NK-92 treated with Interleukin-12 subunit alpha and Interleukin-12 subunit beta, amount 100 ng/mL, for 24 hours (cell line): ENCODE data around the gene ADGRG1.
"Not testable (repeated sequence)": the region's sequence is repeated elsewhere in the genome, so short reads cannot be mapped to it uniquely, and the experiment has no call there.

Source experiments
- DNase-seq: peaks from one replicate; lab custom pipeline; 2025; lab: John Stamatoyannopoulos, UW

ADGRG1 gene

DNA sequence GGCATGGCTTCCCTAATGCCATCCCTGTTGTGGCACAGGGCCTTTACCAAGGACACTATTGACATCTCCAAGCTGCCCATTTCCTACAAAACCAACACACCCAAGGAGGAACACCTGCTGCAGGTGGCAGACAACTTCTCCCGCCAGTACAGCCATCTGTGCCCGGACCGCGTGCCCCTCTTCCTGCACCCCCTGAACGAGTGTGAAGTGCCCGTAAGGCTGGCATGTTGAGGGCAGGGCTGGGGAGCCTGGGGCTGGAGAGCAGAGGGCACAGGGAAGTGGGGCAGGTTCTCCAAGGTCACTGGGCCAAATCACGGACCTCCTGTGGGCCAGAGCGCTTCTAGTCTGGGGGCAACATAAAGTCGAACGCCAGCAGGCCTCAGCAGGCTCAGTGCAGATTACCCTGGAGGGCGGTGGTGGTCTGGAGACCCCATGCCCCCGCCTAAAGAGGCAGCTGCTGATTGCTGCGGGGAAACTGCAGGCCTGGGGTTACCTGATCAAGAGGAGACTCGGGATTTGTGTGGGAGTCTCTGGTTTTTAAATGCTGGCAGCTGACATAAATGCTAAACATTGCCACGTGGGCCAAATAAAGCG, 70.5 kb downstream of the ADGRG1 start:
- no peak for DNase-seq

DNA sequence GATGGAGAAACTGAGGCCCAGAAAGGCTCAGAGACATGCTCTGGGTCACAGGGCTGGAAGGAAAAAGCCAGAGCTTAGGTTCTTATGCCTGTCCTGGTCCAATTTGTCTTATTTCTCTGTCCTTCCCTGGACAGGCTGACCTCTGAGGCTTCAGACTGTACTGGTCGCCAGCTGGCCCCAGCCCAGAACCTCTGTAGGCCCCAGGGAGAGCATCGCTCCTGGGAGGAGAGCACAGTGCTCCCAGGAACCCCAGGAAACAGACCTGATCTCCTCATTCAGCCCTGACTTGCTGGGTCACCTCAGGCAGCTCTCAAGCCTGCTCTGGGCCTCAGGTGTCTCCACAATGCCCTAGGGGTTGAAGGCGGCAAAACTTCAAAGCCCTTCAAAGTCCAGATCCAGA, 71.1 kb downstream of the ADGRG1 start:
- DNase-seq = no peak

DNA sequence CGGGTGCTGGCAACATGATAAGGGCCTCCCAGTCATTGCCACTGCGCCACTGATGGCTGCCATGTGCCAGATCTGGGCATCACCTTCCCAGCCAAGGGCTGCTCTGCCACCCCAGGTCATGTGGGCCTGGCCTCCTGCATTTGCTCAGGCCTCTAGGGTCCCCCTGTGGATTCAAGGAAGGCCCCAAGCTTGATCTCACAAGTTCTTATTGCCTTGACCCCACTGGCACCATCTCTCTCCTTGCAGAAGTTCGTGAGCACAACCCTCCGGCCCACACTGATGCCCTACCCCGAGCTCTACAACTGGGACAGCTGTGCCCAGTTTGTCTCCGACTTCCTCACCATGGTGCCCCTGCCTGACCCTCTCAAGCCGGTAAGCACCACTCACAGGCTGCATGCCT, 71.5 kb downstream of the ADGRG1 start:
- no peak for DNase-seq

DNA sequence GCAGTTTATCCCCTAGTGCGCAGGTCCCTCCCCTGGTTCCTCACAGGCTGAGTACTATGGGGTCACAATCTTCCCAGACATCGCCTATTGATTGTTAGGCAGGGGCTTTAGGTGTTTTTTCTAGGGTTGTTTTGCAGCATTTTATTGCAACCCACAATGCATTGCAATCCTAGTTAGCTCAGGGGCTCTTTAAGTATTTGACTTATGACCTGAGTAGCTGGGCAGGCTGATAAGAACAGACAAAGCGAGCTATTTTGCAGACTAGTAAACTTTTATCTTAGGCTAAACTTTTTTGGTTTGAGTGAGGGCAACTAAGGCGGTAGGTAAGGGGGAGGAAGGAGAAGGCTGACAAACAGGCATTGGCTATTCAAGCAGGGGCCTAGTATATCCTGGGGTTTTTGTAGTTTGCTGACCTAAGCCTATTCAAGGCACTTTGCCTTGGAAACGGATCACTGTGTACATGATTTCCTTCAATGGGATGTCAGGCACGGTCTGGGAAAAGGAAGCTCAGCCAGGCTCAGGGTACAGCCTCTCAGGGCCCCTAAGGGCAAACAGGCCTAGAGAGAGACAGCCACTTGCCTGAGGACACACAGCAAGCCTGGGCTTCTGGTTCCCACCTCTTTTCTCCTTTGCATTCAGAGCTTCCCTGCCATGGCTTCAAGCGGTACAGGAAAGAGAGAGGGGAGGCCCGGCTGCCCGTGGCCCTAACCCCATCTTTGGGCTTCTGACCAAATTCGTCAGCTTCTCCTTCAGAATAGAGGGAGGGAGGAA, 72.5 kb downstream of the ADGRG1 start:
- DNase-seq = no peak

DNA sequence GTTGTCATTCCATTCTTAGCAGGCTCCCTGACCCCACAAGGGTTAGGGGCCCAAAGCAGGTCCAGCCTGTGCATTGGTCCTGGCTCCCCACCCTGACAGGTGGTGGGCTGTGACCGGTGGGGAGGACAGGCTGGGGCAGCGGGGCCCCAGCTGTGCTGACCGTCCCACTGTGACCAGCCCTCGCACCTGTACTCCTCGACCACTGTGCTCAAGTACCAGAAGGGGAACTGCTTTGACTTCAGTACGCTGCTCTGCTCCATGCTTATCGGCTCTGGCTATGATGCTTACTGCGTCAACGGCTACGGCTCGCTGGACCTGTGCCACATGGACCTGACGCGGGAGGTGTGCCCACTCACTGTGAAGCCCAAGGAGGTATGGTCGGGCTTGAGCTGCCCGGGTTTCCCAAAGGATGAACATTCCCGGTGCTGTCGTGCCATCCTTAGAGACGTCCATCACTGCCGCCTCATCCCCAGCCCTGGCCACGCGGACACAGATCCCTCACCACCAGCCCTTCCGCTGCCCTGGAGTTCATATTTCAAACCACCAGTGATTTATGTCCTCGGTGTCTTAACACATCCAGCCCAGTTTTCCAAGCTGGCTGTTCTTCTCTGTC, 73.4 kb downstream of the ADGRG1 start:
- DNase-seq = no peak

DNA sequence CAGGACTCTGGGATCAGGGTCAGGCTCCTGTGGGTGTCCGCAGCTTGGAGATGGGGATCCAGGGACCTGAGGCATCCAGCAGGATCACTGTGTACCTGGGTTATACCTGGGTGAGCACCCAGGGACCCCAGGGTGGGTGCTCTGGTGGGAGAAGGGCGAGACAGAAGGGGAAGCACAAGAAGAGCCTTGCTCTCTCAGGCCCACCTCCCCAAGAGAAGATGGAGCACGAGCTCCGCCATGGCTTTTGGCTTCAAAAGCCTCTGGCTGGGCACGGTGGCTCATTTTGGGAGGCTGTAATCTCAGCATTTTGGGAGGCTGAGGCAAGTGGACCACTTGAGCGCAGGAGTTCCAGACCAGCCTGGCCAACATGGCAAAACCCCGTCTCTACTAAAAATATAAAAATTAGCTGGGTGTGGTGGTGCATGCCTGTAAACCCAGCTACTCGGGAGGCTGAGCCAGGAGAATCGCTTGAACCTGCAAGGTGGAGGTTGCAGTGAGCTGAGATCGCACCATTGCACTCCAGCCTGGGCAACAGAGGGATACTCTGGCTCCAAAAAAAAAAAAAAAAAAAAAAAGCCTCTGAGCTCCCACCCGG, 75.1 kb downstream of the ADGRG1 start:
- DNase-seq = no peak

DNA sequence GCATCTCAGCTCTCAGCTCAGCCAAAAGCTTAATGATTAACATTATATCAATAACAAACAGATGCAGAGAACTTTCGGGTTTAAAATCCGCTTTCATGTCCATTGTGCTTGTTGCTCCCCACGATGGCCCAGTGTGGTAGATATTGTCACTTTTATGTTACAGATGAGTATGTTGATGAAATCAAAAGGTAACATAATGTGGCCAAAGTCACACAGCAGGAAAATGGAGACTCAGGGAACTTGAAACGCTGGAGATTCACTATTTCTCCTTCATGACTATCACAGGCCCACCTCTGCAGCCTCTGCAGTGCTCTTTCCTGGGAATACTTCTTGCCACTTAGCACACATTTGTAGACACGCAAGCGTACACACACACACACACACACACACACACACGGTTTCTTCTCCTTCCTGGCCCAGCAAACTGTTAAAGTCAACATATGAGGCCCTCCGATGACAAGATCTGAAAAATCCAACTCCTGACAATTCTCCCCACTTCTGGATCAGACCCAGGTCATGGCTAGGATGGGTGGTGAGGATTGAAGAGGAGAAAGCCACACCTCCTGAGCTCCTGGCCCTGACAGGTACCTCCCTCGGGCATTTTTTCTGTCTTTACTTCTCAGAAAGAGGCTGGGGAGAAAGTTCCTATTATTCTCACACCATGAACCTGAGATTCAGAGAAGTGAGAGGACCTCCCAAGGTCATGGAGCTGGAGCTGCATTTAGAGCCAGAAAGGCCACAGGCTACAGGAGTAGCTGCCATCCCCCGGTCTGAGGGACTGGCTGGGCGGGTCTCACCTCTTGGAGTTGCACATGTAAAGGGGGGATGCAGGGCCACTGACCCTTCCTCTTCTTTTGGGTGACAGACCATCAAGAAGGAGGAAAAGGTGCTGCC, 75.8 kb downstream of the ADGRG1 start:
- DNase-seq = no peak

DNA sequence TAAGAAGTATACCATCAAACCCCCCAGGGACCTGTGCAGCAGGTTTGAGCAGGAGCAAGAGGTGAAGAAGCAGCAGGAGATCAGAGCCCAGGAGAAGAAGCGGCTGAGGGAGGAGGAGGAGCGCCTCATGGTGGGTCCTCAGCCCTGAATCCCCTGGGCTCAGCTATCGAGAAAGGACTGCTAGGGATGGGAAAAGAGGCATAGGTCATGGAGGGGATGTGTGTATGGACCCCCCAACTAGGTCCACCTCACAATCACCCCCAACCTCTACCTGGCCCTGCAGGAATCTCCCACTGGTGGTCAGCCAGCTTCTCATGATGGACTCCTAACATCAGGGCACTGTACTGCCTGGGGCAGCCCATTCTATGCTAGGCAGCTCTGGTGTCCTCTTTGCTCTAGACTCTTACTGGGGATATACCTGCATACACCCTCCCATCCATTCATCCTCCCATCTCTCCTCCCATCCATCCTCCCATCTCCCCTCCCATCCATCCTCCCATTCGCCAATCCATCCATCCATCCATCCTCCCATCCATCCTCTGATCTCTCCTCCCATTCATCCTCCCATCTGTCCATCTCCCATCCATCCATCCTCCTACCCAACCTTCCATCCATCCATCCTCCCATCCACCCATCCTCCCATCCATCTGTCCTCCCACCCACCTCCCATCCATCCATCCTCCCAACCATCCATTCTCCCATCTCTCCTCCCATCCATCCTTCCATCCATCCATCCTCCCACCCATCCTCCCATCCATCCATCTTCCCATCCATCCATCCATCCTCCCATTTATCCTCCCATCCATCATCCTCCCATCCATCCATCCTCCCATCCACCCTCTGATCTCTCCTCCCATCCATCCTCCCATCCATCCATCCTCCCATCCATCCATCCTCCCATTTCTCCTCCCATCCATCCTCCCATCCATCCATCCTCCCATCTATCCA, 76.7 kb downstream of the ADGRG1 start:
- no peak for DNase-seq

DNA sequence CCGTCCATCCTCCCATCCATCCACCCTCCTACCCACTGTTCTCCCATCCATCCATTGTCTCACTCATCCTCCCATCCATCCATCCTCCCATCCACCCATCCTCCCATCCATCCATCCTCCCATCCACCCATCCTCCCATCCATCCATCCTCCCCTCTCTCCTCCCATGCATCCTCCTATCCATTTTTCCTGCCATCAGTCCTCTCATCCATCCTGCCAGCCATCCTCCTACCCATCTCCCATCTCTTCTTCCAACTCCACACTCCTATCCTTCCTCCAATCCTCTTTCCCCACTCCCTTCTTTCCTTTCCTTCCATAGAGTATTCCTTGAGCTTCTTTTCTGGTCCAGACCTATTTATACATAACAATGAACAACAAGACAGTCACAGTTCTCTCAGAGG, 78.3 kb downstream of the ADGRG1 start:
- DNase-seq = no peak

DNA sequence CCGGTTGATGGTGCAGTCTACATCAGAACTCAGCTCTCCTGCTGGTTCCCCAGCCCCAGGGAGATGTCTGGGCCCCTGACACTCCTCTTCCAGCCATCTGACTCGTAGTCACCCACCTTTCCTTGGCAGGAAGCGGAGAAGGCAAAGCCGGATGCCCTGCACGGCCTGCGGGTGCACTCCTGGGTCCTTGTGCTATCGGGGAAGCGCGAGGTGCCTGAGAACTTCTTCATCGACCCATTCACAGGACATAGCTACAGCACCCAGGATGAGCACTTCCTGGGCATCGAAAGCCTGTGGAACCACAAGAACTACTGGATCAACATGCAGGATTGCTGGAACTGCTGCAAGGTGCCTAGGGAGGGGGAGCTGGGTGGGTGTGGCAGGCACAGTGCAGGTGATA, 78.9 kb downstream of the ADGRG1 start:
- no peak for DNase-seq

DNA sequence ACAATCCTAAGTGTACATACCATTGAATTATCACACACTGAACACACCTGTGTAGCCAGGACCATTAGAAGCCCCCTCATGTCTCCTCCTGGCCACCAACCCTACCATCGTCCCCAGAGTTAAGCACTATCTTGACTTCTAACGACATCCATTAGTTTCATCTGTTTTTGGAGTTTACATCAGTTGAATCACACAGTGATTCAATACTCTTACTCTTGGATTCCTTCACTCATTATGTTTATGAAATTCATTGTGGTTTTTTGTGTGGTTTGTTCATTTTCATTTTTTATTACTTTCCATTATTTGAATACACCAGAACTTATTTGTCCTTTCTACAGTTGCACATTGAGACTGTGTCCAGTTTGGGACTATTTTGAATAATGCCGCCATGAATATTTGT, 79.7 kb downstream of the ADGRG1 start:
- DNase-seq = no peak

DNA sequence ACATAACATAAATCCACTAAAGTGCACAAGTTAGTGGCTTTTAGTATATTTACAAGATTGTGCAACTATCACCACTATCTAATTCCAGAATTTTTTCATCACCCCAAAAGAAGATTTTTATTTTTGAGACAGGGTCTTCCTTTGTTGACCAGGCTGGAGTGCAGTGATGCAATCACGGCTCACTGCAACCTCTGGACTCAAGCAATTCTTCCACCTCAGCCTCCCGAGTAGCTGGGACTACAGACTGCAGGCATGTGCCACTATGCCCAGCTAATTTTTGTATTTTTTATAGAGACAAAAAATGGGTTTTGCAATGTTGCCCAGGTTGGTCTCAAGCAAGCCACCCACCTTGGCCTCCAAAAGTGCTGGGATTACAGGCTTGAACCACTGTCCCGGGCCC, 81.2 kb downstream of the ADGRG1 start:
- DNase-seq = no peak

DNA sequence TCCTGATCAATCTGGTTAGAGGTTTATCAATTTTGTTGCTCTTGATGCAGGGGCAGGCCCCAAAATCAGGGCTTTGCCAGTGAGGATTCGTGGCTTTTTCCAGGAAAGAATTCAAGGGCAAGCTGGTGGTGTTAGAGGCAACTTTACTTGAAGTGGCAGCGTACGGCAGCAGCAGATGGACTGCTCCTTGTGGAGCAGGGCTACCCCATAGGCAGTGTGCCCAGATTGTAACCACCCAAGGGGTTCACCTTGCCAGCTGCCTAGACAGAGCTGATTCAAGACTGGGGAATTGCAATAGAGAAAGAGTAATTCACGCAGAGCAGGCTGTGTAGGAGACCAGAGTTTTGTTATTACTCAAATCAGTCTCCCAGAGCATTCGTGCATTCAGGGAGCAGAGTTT, 82.9 kb downstream of the ADGRG1 start:
- no peak for DNase-seq

DNA sequence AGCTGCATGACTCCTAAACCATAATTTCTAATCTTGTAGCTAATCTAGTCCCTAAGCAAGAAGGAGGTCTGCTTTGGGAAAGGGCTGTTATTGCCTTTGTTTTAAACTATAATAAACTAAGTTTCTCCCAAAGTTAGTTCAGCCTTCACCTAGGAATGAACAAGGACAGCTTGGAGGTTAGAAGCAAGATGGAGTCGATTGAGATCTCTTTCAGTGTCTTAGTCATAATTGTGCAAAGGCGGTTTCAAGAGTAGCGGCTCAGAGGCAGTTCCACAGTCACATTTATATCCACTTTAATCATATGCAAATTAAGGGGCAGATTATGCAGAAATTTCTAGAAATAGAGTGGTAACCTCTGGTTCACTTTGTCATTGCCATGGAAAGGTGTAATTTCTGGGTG, 83.6 kb downstream of the ADGRG1 start:
- no peak for DNase-seq

DNA sequence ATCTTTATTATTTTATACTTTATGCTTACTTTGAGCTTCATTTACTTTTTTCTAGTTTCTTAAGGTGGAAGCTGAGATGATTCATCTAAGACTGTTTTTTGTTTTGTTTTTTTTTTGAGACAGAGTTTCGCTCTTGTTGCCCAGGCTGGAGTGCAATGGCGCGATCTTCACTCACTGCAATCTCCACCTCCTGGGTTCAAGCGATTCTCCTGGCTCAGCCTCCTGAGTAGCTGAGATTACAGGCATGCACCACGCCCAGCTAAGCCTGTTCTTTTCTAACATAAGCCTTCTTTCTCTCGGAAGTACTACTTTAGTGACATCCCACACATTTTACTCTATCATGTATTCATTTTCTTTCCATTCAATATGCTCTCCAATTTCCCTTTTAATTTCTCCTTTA, 84.1 kb downstream of the ADGRG1 start:
- DNase-seq = not testable (repeated sequence)

DNA sequence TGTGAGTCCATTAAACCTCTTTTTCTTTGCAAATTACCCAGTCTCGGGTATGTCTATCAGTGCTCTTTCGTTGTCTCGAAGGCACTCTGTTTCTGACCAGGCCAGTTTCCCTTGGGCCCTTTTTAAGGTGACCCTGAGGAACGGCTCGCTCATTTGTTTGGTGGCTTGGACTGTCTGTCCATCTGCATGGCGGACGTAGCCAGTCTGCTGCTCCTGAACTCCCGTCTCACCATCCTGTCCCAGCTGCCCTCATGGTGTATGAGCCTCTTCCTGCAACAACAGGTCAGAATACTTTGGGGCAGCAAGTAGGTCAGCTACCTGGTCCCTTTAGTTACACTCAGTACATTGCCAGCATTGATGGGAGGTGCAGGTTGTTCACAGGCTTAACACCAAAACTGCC, 85.2 kb downstream of the ADGRG1 start:
- no peak for DNase-seq

DNA sequence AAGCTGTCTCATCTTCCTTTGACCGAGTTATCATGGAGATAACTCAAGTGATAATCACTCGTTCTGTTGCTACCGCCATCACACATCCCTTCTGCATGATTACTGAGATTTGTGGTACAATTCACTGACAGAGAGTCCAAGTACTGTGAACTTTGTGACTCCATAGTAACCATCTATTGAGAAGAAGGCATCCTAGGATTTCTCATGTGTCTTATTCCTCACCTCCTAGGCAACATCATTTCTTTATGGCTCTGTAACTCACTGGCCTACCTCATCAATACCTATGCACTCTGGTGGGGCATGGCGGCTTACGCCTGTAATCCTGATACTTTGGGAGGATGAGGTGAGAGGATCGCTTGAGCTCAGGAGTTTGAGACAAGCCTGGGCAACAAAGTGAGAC, 85.6 kb downstream of the ADGRG1 start:
- no peak for DNase-seq
